HG02973 (cell line): ENCODE measurements around the gene ZDHHC24.
"Not testable (repeated sequence)": the region's sequence is repeated elsewhere in the genome, so short reads cannot be mapped to it uniquely, and the experiment has no call there.

Experiments
- ATAC-seq: cut with Tn5 transposase; IDR thresholded peaks from one replicate; pipeline ENCODE4 v1.9.1; 2021; ENCODE audit warnings: moderate library complexity; ENCODE audit not compliant: unreplicated experiment

The ZDHHC24 gene, protein sequence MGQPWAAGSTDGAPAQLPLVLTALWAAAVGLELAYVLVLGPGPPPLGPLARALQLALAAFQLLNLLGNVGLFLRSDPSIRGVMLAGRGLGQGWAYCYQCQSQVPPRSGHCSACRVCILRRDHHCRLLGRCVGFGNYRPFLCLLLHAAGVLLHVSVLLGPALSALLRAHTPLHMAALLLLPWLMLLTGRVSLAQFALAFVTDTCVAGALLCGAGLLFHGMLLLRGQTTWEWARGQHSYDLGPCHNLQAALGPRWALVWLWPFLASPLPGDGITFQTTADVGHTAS

DNA sequence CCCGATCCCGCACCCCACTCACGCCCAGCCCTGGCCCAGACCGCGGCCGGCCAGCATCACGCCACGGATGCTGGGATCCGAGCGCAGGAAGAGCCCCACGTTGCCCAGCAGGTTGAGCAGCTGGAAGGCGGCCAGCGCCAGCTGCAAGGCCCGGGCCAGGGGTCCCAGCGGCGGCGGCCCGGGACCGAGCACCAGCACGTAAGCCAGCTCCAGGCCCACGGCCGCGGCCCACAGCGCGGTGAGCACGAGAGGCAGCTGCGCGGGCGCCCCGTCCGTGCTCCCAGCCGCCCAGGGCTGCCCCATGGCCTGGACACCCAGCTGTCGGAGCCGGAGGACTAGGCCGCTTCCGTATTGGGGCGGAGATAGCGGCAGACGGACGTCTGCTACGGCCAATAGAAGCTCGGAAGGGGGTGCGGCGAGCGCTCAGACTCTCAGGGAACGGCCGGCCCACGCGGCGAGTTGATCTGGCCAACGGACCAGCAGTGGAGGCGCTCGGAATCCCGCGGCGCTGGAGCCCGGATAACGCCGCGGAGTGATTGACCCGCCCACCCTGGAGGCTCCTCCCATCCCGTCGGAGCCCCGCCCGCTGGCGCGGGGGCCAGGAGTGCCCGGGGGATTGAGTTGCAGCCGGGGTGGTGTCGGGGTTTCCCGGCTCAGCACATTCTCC, at the start of gene ZDHHC24:
Gene ZDHHC24, minus strand, starts transcription at position 348 of the 667 bp plus-strand sequence. Its CDS starts 45 bp downstream, at position 303.
- peak; percentile 77 for ATAC-seq

DNA sequence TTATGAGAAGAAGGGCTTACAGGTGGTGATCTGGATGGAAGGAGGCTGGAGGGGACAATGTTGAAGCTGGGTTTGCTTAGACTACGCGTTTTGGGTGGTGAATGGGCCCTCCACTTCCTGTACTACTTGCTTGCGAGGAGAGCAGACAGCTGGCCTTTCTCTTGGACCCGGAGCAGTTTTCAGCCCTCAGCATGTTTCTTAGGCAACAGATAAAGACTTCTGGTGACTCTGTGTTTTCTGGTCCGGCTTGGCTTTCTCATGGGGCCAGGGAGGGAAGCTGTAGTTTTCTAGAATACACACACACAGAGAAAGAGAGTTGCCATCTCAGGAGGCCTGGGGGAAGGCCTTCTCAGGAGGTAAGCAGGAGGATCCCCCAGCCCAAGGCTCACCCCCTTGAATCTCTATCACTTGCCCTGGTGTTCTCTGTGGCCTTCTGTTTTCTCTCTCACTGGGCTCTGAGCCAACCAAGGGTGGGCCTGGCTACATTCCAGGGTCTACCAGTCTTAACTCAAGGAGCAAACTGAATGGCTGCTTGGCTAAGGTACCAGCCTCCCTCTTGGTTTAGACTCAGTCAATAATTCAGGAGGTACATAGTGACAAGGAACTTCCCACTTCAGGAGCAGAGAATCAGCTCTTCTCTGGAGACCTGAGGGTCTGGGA, 49.5 kb upstream of the ZDHHC24 start:
- no peak for ATAC-seq

DNA sequence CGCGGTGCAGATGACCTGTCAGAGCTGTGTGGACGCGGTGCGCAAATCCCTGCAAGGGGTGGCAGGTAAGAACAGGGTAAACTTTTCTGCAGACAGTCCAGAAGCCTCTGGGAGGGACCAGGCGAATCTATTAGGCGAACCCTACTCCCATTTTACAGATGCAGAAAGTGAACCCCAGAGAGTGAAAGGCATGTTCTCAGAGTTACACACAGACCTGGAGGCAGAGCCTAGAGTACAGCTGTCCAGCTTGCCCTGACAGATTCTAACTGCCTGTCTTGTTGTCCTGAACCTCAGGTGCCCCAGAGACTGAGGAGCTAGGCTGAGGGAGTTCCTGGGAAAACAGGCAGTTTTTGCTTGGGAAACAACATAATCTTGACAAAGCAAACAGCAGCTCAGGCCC, 47.8 kb upstream of the ZDHHC24 start:
- no peak for ATAC-seq

DNA sequence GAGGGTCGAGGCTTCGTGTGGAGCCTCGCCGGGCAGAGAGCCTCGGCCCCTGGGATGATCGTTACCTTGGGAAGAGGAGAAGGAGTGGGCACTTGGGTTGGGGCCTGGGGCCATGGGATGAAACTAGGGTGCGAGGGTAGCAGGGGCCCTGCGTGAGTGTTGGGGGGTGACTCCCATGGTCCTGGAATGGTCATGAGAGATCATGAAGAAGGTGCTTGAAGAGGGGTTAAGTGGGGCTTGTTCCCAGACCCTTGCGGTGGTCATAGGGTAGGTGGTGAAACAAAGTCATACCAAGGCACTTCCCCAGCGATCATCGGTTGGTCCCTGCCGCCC, 47.4 kb upstream of the ZDHHC24 start:
- peak; percentile 23 for ATAC-seq

DNA sequence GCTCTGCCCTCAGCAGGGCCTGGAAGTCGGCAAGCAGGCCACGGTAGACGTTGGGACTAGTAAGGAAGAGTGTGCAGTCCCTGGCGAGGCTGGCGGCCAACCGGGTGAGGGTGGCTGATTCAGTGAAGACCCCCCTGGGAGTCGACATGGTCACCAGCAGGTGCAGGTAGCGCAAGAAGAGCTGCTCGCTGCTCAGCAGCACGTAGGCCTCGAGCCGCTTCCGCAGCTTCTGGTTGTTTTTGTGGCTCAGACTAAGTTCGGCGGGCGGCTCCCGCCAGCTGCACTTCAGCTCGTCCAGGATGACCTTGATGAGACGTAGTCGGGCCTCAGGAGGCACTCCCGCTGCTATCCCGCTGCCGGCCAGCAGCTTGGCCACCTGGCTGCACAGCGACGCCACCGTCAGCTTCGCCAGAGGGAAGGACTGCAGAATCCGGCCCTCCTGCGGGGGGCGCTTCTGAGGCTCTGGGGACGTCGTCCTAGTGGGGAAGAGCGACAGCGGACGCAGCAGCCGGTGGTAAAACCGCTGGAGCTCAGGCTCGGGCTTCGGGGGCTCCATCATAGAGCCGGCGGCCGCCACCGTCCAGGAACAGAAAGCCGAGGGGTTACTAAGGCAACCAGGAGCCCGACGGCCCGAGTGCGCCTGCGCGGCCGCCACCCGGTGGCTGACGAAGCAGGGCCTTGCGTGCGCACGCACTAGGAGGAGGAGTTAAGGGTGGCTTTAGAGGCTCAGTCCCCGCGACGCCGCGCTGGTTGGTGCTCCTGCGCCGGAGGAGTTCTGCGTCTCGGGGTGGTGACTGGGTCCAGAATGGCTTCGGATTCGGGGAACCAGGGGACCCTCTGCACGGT, 46.8 kb upstream of the ZDHHC24 start, which contains the start of the genes CCDC87 and CCS:
Gene CCDC87, minus strand, starts transcription at position 607 of the 846 bp plus-strand sequence. Its CDS starts 48 bp downstream, at position 559.
Gene CCS, plus strand, starts transcription at position 729 of the 846 bp plus-strand sequence. Its CDS starts 77 bp downstream, at position 806.
- ATAC-seq, result peak; percentile 86

DNA sequence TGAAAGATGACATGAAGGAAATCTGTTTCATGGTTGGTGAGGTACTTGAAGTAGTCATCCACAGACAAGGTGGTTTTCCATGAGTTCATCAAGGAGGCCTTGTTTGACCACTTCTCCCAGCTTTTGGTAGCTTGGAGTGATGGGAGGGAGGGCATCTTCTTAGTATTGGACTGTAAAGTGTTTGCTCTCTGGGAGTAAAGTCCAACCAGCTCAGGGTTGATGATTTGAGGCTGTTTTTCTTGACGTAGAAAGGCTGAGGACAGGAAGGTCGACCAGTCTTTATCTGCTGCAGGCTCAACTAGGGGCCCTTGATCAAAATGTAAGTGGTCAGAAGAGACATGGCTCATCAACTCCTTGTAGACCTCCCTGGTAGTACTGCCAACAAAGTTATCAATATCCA, 45.3 kb upstream of the ZDHHC24 start:
- ATAC-seq, result no peak

DNA sequence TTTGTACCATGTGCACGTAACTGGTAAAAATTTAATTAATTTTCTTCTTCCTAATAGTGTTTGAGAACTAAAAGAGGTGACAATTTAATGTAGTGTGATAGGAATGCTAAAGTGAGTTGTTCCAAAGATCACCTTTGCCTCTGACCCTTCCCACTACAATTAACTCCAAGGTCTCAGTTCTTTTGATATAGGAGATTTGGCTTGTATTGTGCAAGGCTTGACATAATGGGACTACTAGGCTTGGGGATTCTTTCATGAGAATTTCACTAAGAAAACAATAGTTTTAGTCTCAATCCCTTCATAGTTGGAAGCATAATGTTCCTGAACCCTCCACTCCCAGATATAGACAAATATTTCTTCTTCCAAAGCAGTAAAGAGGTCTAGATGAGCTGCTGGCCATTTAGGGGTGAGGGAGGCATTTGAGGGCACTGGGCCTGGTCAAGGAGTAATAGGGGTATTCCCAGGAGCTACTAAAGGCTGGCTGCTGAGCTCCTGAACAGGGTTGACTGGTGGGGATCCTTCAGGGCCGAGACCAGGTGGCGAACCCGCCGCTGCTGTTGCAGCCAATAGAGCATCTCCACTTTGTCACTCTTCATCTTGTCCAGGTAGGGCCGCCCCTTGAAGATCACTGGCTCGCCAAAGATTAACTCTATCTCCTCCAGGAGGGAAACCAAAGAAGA, 44.3 kb upstream of the ZDHHC24 start:
- no peak for ATAC-seq

DNA sequence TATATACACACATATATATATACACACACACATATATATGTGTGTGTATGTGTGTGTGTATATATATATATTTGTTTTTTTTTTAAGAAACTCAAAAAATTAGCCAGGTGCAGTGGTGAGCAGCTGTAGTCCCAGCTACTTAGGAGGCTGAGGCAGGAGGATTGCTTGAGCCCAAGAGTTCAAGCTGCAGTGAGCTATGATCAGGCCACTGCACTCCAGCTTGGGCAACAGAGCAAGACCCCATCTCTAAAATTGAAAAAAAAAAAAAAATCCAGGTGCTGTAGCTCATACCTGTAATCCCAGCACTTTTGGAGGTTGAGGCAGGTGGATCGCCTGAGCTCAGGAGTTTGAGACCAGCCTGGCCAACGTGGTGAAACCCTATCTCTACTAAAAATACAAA, 43.5 kb upstream of the ZDHHC24 start:
- ATAC-seq, result not testable (repeated sequence)

DNA sequence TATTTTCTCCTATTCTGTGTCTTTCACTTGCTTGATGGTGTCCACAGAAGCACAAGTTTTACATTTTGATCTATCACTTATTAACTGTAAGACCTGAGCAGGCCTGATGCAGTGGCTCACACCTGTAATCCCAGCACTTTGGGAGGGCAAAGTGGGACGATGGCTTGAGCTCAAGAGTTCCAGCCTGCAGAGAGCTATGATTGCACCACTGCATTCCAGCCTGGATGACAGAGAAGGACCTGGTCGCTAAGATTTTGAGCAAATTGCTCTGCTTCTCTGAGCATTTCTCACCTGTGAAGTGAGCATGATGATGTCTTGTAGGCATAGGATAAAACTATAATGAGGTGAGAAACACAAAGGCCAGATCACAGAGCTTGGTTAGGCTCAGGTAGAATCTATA, 40.3 kb upstream of the ZDHHC24 start:
- no peak for ATAC-seq

DNA sequence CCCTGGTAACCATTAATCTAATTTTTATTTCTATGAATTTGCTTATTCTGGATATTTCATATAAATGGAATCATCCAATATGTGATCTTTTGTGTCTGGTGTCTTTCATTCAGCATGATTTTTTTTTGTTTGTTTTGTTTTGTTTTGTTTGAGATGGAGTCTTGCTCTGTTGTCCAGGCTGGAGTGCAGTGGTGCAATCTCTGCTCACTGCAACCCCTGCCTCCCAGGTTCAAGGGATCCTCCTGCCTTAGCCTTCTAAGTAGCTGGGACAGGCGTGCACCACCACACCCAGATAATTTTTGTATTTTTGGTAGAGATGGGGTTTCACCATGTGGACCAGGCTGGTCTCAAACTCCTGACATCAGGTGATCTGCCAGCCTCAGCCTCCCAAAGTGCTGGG, 39.6 kb upstream of the ZDHHC24 start:
- ATAC-seq, result not testable (repeated sequence)

DNA sequence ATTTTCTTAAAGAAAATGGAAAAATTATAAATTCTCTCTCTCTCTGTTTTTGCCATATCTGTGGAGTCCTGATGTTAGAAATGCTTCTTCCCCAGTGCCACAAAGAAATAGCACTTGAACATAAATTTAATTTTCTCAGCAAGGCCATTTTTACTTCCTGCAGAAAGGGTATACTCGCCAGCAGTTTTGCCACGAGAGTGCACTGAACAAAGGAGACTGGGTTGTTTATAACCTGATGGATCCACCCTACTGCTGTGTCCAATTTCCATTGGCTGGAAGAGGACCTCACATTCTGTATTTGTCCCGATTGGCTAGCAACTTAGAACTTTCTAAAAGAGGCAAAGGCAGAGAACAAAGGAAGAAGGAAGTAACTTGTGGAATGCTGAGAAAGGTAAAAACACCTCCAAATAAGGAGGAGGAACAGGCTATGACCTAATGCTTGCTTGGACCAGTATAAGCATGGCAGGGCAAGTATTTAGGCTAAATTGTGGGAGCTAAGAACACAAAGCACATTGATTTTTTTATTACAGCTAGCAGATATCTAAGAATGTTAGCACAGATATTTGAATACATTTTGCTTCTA, 36.8 kb upstream of the ZDHHC24 start:
- not testable (repeated sequence) for ATAC-seq

DNA sequence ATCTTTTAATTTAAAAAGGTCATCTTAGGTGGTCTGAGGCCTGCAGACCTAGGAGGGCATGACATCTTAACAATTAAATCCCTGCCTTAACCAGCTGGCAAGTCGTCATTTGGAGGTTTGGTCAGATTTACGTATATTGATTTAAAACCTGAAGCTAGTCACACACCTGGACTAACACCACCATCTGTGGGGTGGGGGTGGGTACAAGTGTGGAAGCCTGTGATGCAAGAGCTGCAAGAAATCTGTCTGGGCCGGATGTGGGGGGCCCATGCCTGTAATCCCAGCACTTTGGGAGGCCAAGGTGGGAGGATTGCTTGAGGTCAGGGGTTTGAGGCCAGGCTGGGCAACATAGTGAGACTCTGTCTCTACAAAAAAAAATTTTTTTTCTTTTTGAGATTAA, 35.4 kb upstream of the ZDHHC24 start:
- no peak for ATAC-seq

DNA sequence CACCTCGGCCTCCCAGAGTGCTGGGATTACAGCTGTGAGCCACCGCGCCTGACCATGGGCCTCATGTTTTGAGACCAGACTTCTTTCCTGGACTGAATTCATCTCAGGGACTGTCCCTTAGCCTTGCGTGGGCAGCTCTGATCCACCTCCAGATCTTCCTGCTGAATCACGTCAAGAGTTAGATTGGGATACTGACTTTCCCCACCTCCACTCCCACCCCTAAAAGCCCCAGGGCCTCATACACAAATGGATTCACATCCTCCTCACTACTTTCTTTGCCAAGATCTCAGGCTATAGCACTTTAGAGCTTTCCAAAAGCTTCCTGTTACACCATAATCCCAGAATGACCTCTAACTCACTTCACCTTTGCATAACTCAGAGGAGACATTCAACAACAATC, 35.0 kb upstream of the ZDHHC24 start:
- no peak for ATAC-seq

DNA sequence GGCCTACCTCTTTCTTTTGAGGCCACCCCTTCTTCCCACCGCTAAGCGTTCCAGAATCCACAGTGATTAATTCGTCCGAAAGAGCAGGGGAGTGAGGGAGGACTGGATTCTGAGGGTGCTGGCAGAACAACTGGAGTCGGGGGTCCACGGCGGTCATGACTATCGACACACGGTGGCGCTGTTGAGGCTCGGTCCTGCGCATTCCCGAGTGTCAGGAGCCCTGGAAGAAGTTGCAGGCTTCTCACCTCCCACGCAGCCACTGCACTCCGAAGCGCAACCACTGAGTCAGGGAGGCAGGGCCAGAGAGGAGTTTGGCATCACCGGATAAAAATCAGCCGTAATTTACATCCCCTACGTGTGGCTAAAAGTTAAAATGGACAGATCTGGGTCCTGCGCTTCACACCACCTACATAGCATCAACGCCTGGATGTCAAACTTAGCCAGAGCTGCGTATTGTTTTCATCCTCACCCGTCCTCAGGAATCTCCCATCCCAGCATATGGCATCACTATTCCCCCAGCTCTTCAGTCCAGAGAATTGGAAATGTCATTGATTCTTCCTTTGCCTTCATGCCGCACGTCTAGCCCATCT, 33.3 kb upstream of the ZDHHC24 start:
- ATAC-seq, result no peak

DNA sequence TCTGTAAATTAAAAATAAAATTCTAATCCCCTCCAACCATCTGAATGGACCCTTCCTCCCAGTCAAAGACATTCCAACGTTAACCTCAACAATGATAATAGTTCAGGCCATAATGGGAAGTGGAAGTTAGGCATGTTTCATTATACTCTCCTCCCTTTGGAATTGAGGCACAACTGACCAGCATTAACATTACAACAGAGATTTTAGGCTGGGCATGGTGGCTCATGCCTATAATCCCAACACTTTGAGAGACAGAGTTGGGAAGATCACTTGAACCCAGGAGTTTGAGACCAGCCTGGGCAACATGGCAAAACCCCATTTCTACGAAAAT, 25.0 kb upstream of the ZDHHC24 start:
- no peak for ATAC-seq

DNA sequence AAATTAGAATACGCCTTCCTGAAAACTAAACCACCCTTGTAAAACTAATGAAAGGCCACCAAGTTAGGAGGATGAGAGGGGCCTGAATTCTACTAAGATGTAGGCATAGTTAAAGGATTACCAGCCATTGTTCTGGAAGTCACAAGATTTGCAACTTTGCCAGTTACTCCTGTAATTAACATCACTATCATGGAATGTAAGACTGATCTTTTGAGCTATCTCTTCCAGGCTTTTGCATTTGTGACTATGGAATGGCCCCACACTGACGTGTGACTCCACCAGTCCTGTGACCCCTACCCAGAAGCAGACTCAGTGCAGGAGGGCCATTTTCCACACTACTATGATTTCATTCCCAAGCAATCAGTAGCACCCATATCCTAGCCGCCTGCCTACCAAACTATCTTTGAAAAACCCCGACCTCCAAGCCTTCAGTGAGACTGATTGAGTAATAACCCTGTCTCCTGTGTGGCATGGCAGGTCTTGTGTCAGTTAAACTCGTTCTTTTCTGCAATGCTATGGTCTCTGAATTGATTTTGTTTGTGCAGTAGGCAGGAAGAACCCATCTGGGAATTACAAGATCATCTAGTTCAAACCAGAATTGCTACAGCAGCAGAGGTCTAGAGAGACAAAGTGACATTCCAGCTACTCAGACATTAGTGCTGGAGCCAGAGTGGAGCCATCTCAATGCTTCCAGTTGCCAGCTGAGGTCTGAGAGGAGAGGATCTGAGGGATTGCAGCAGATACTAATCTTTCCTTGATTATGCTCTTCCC, 24.4 kb upstream of the ZDHHC24 start:
- no peak for ATAC-seq

DNA sequence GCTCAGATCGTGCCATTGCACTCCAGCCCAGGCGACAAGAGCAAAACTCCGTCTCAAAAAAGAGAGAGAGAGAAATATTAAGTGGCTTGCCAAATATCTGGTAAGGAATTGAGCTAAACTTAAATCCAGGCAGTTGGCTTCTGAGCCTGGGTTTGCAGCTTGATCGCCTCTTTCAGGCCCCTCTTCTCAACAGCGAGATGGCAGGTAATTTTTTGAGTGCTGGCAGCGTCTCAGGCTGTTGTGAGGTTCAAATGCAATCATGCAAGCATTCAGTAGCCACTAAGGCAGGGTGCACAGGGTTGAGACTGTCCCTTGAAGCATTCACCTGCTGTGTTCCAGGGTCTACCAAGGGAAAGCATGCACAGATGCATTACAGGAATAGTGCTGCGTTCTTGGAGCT, 23.2 kb upstream of the ZDHHC24 start:
- ATAC-seq, result no peak

DNA sequence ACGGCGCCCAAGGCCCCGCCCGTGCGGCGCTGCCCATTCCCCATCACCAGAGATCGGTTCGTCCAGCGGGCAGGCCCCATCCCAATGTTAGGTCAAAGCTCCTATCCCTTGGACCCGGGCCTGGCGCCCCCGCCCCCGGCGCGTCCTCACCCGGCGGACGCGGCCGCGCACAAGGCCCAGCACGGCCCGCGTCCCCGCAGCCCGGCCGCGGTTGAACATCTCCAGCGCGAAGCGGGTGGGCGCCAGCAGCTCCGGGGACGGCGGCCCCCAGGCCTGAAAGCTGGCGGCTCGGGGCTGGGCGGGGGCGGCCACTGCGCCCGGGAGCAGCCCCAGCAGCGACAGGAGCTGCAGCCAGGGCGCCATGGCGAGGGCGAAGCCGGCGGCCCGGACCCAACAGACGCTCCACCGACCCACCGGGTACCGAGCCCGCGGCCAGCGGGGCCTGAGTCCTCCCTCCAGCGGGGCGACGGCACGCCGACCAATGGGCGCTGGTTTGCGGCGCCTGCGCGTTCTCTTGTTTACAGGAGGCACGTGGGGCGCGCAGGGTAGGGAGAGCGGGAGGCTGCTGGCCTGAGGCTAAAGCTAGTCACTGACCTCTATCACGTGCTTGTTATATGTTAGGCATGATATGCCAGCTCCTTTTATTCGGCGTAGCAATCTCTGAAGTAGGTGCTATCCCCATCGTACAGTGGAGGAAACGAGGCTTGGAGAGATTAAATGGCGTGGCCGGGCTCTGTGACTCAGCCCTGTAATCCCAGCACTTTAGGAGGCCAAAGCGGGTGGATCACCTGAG, 22.5 kb upstream of the ZDHHC24 start, which contains the start of gene CTSF:
Gene CTSF, minus strand, starts transcription at position 483 of the 793 bp plus-strand sequence. Its CDS starts 120 bp downstream, at position 363.
- no peak for ATAC-seq
